HG02852 (cell line): Measurements from ENCODE around the gene RPS6KL1.

Experiments used
- ATAC-seq: cut with Tn5 transposase; IDR thresholded peaks from one replicate; pipeline ENCODE4 v1.9.1; 2021; ENCODE audit warnings: mild to moderate bottlenecking, moderate library complexity; ENCODE audit not compliant: unreplicated experiment

RPS6KL1 gene

GRCh38 chr14:74858022-74858421 is 65.0 kb downstream of the RPS6KL1 start:
- ATAC-seq: no peak

GRCh38 chr14:74856366-74856765 is 66.7 kb downstream of the RPS6KL1 start:
- no peak for ATAC-seq

- no peak for ATAC-seq
These were observed 67.1 kb downstream of the RPS6KL1 start for GRCh38 chr14:74855945-74856344.

GRCh38 chr14:74855021-74855420 is 68.0 kb downstream of the RPS6KL1 start:
- no peak for ATAC-seq
